Loucy (cell line): ENCODE measurements around the gene UPF1.

ENCODE experiments used
- H2AFZ ChIP-seq: fragments of 200-600 bp; sonication (generic); 2 replicates; pipeline ENCODE4 v1.6.0; 2016; ENCODE audit warnings: antibody characterized with exemption, mild to moderate bottlenecking, low read length, moderate library complexity
- H3F3A ChIP-seq: fragments of 200-600 bp; 2 replicates; pipeline ENCODE4 v1.6.0; 2016; ENCODE audit warnings: antibody characterized with exemption, low read depth, mild to moderate bottlenecking
- H3K27me3 ChIP-seq: fragments of 200-600 bp; sonication (generic); 2 replicates; pipeline ENCODE4 v1.6.1; 2014; ENCODE audit warnings: low read length, mild to moderate bottlenecking; ENCODE audit not compliant: insufficient read depth, poor library complexity, severe bottlenecking
- H3K36me3 ChIP-seq: fragments of 200-600 bp; sonication (generic); 2 replicates; pipeline ENCODE4 v1.6.1; 2016; ENCODE audit warnings: low read length; ENCODE audit not compliant: insufficient read depth
- H3K4me1 ChIP-seq: fragments of 200-600 bp; sonication (generic); 2 replicates; pipeline ENCODE4 v1.5.1; 2014; ENCODE audit warnings: low read length, mild to moderate bottlenecking; ENCODE audit not compliant: insufficient read depth, poor library complexity, severe bottlenecking
- H3K4me2 ChIP-seq: fragments of 200-600 bp; sonication (generic); 2 replicates; pipeline ENCODE4 v1.6.0; 2014; ENCODE audit warnings: antibody characterized with exemption, low read length, low read depth, mild to moderate bottlenecking; ENCODE audit not compliant: poor library complexity, severe bottlenecking
- H3K4me3 ChIP-seq: fragments of 200-600 bp; sonication (generic); 2 replicates; pipeline ENCODE4 v1.5.1; 2014; ENCODE audit warnings: low read length, mild to moderate bottlenecking, mixed read lengths; ENCODE audit not compliant: poor library complexity, severe bottlenecking
- H3K79me2 ChIP-seq: fragments of 200-600 bp; sonication (generic); 2 replicates; pipeline ENCODE4 v1.6.1; 2014; ENCODE audit warnings: low read length; ENCODE audit not compliant: insufficient read depth
- H3K9ac ChIP-seq: fragments of 200-600 bp; sonication (generic); 2 replicates; pipeline ENCODE4 v1.6.0; 2014; ENCODE audit warnings: mild to moderate bottlenecking, low read depth, low read length, moderate library complexity; ENCODE audit not compliant: poor library complexity, severe bottlenecking
- H3K9me2 ChIP-seq: fragments of 200-600 bp; sonication (generic); replicated peaks from 2 replicates; pipeline ENCODE4 v1.6.1; 2016; ENCODE audit warnings: low read depth, low read length, mixed read lengths
- H3K9me3 ChIP-seq: fragments of 200-600 bp; sonication (generic); 2 replicates; pipeline ENCODE4 v1.6.1; 2014; ENCODE audit warnings: mild to moderate bottlenecking, antibody characterized with exemption, low read length, low read depth; ENCODE audit not compliant: insufficient read depth
- H4K20me1 ChIP-seq: fragments of 200-600 bp; sonication (generic); 2 replicates; pipeline ENCODE4 v1.6.0; 2014; ENCODE audit warnings: antibody characterized with exemption, low read length, mild to moderate bottlenecking; ENCODE audit not compliant: insufficient read depth, poor library complexity, severe bottlenecking
- CTCF ChIP-seq: fragments of 200-600 bp; sonication (generic); conservative IDR thresholded peaks from 2 replicates; pipeline ENCODE4 v1.5.1; 2014; ENCODE audit warnings: mild to moderate bottlenecking, antibody characterized with exemption, low read length
- EZH2phosphoT487 ChIP-seq: fragments of 200-600 bp; IDR thresholded peaks from 2 replicates; pipeline ENCODE4 v1.6.1; 2018; ENCODE audit warnings: antibody characterized with exemption, mild to moderate bottlenecking, moderate library complexity, borderline replicate concordance

The UPF1 gene

GRCh38 chr19:18846862-18847548 lies 15.2 kb downstream of the UPF1 start:
- TF ChIP-seq EZH2phosphoT487 (no peak), CTCF (peak; percentile 90)
- no peak overlapping the region for H3K4me3 ChIP-seq
- no peak overlapping the region for H3K9ac ChIP-seq
- no peaks in the 10 kb centered on the region for H3K9me3 ChIP-seq
- peaks cover 81% of the 10 kb centered on the region for H4K20me1 ChIP-seq
- H3K9me2 ChIP-seq: no peaks in the 10 kb centered on the region
- H3F3A ChIP-seq: no peaks in the 10 kb centered on the region
- H3K4me1 ChIP-seq: peaks cover 13% of the 10 kb centered on the region
- H3K79me2 ChIP-seq: peaks cover 84% of the 10 kb centered on the region
- no peak overlapping the region for H3K4me2 ChIP-seq
- no peak overlapping the region for H2AFZ ChIP-seq
- H3K27me3 ChIP-seq: no peaks in the 10 kb centered on the region
- peaks cover 63% of the 10 kb centered on the region; the same call in 1 of the 2 replicates for H3K36me3 ChIP-seq

DNA sequence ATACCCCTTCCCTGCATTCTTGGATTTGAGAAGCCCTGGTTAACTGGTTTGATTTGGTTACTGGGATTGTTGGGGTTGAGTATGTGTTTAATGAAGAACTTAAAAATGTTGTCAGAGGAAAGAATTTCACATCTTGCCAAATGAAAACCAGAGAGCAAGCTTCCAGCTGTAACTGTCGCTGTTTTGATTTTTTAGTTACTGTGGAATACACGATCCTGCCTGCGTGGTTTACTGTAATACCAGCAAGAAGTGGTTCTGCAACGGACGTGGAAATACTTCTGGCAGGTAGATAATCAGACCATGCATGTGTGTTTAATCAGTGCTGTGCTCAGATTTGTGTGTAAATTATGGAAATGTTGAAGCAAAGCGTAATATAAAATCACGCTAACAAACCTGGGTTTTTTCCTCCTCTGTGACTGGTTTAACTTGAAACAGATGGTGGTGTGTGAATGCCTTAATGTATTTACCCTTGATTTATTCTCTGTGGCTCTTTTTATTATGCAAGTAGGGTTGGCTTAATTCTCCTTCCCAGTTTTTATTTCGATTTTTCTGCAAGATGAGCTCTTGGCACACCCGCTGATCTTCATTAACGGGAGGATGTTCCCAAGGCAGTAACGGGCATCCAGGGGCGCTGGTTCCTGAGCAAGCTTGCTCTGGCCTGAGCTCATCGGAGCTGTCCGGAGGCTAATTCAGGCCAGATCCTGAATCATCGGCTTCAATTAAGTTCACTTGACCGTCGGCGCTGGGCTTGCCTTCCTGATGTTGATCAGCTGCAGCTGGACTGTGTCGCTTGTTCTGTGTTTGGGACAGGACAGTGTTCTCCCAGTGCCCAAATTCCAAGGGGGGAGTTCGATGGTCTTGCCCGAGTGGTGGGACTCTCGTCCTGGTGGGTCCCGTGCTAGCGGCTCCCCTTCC lies 16.0 kb downstream of the UPF1 start:
- Histone ChIP-seq H3K9me2 (no peaks in the 10 kb centered on the region), H3F3A (no peaks in the 10 kb centered on the region), H3K36me3 (peaks cover 70% of the 10 kb centered on the region; the same call in 1 of the 2 replicates), H4K20me1 (peaks cover 74% of the 10 kb centered on the region), H3K27me3 (no peaks in the 10 kb centered on the region), H3K4me1 (peaks cover 13% of the 10 kb centered on the region), H3K79me2 (peaks cover 76% of the 10 kb centered on the region), H3K4me2 (no peak overlapping the region), H2AFZ (no peak overlapping the region), H3K9ac (no peak overlapping the region), H3K9me3 (no peaks in the 10 kb centered on the region), H3K4me3 (no peak overlapping the region)
- TF ChIP-seq CTCF (peak; percentile 29), EZH2phosphoT487 (no peak)

DNA sequence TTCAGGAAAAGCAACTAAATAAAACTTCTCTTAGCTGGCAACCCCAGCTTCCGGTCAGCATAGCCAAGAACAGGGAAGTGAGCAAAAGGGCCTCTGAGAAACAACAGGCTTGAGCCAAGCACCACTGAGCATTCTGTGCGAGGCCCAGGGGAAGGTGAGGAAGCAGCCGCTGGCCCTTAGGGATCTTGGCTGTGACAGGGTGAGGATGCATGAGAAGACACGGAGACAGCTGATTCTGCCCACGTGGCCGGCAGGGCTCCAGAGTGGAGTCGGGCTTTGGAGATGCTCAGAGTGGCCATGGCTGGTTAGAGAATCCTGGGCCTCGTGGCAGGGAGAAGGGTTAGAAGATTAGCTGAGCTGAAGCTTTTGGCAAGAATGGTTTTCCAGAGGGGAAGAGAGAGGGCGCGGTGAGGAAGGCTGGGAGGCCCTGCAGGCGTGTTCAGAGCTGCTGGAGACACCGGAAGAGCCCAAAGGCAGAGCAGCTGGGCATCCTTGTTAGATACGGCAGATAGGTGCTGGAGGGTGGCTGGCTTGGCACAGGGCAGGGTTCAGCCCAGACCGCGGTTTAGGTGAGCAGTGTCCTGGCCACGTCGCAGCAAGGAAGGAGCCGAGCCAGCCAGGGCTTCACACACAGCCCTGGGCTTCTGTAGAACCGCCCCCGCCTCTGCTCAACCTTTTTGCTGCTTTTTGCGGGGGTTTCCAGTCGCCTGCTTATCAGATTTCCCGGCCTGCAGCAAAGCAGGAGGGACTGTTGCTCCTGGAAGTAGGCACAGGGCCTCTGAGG lies 17.3 kb downstream of the UPF1 start:
- H3K4me1 ChIP-seq: no peaks in the 10 kb centered on the region
- H3K4me3 ChIP-seq: no peak overlapping the region
- TF ChIP-seq CTCF (no peak), EZH2phosphoT487 (no peak)
- H3K36me3 ChIP-seq: peaks cover 83% of the 10 kb centered on the region; the same call in 1 of the 2 replicates
- H3K9me3 ChIP-seq: no peaks in the 10 kb centered on the region
- H2AFZ ChIP-seq: no peak overlapping the region
- H3K4me2 ChIP-seq: no peak overlapping the region
- H3K27me3 ChIP-seq: no peaks in the 10 kb centered on the region
- peaks cover 63% of the 10 kb centered on the region for H3K79me2 ChIP-seq
- H3K9ac ChIP-seq: no peak overlapping the region
- H3F3A ChIP-seq: no peaks in the 10 kb centered on the region
- no peaks in the 10 kb centered on the region for H3K9me2 ChIP-seq
- peaks cover 69% of the 10 kb centered on the region for H4K20me1 ChIP-seq
